Gastrocnemius medialis (tissue), 4 donors: ENCODE data around the gene DUSP12.

ENCODE experiments used
- CTCF ChIP-seq, 5 experiments: fragments of 450-650 bp in 3 of 5; fragments of 200-600 bp in 2 of 5; sonication (generic) in 2 of 5; IDR thresholded peaks in 4 of 5; conservative IDR thresholded peaks in 1 of 5; 1 replicate in 4 of 5; 2 replicates in 1 of 5; pipeline ENCODE4 v1.5.1; 2016 to 2019; ENCODE audit warnings: antibody characterized with exemption in 5 of 5, mild to moderate bottlenecking in 3 of 5, moderate library complexity in 3 of 5
- POLR2A ChIP-seq, 2 donors: fragments of 450-650 bp; IDR thresholded peaks; one replicate each; pipeline ENCODE4 v1.6.1; 2017; ENCODE audit warnings: antibody characterized with exemption in 2 of 2, mild to moderate bottlenecking in 2 of 2, moderate library complexity in 2 of 2

DNA sequence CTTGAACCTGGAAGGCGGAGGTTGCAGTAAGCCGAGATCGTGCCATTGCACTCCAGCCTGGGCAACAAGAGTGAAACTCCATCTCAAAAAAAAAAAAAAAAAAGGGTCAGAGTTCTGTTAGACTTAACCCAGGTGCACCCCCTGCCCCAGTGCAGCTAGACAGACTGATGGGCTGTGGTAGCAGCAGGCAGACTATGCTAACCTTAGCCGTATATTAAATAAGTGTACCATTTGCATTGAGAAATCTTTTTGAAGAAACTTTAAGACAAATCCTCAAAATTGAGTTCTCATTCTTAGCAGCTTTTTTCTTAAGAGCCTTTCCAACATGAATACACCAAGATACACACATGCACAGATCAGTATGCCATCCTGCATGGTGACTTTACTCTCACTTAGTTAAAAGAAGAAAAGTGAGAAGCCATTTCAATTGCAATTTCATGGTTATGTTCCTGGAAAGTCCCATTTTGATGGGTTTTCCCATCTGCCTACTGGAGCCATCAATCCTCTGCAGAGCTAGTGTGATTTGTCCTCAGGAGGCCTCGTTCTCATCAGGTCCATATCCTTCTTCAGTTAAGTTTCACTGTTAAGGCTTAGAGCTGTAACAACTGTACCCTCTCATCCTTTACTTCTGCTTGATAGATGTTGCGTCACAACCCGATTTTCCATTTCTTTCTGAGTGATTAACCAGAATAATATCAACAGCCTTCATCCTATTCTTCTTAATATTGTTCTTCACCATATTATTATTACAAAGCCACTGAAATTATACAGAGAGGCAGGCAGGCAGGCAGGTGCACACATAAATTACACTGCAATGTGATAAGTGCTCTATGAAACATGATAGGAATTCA is 21.0 kb upstream of the DUSP12 start:
- TF ChIP-seq CTCF (IDR thresholded peaks at IDR 0.05 in 4 of 5, conservative IDR thresholded peaks at IDR 0.05 in 1 of 5) (no peak), POLR2A (IDR thresholded peaks at IDR 0.05) (no peak)
